Stimulated activated CD8-positive, alpha-beta memory T cell treated with anti-CD3 and anti-CD28 coated beads, Interleukin-12 subunit alpha, Interleukin-12 subunit beta, amount 100 ng/mL, for 24 hours (primary cell): ENCODE results near the gene P4HTM.

Experiments
- DNase-seq: peaks from one replicate; pipeline ENCODE4 v3.0.0-alpha.2; 2020; ENCODE audit errors: extremely low read depth

Gene P4HTM, protein sequence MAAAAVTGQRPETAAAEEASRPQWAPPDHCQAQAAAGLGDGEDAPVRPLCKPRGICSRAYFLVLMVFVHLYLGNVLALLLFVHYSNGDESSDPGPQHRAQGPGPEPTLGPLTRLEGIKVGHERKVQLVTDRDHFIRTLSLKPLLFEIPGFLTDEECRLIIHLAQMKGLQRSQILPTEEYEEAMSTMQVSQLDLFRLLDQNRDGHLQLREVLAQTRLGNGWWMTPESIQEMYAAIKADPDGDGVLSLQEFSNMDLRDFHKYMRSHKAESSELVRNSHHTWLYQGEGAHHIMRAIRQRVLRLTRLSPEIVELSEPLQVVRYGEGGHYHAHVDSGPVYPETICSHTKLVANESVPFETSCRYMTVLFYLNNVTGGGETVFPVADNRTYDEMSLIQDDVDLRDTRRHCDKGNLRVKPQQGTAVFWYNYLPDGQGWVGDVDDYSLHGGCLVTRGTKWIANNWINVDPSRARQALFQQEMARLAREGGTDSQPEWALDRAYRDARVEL

DNA sequence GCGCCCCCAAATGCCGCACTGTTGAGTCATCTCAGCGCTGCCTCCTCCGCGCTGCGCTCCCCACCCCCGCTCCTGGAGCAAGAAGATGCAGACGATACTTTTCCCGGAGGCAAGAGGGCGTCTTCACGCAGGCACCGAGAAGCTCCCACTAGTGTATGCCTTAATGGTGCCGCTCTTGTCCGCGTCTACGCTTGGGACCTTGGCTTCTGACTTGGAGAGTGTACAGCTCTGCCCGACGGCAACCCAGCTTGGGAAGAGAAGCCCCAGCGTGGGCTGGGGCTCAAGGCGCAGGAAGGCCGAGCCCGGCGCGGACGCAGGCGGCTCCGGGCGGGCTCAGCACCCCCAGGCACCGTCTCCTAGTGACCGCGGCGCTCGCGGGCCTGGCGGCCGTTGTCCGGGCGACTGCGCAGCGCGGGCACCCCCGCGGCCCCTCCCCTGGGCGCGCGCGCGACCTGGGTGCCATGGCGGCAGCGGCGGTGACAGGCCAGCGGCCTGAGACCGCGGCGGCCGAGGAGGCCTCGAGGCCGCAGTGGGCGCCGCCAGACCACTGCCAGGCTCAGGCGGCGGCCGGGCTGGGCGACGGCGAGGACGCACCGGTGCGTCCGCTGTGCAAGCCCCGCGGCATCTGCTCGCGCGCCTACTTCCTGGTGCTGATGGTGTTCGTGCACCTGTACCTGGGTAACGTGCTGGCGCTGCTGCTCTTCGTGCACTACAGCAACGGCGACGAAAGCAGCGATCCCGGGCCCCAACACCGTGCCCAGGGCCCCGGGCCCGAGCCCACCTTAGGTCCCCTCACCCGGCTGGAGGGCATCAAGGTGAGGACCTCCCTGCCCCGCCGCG is at the start of gene P4HTM:
Gene P4HTM, plus strand, starts transcription at position 446 of the 840 bp plus-strand sequence. Its CDS starts 16 bp downstream, at position 462.
- DNase-seq: peak; percentile 60

DNA sequence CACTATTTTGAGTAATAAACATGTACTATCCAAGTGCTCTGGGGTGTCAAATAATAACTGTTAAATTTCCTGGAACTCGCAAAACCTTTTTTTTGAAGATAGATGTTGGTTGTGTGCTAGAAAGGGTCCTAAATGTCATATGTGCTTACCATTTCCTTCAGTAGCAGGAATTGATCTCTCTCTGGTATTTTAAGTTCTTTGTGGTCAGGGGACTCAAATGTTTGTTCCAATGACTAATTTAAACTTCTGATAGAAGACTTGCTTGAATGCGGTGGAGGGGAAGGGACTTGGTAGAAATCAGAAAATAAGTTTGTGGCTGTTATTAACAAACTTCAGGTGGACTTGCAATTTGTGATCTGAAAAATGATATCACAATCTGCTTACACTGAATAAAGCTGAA is 44.6 kb upstream of the P4HTM start:
- no peak for DNase-seq

DNA sequence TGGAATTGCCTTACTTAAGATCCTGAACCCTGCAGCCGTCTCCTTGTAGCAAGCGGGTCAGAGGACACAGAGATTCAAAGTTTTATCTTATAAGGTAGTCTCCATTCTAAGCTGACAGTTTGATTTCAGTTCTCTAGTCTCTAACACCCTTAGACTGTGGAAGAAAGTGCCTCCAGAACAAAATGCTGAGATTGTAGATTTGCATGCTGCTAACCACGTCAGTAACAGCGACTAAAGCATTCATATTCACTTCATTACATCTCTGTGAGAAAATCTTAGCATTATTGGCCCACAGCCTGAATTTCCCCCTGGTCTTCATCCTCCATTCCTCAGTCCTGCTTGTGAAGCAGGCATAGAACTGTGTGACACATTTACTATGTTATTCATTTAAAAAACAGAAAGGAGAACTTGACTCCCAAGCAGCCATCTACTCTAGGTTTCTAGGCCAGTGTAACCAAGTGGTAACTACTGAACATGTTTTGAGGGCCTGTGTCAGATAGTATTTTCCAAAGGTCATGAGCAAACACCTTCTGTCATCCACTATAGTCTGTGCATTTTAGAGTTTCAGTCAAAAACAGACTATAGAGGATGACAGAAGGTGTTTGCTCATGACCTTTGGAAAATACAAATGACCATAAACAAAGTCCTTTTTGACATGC is 44.0 kb upstream of the P4HTM start:
- DNase-seq: no peak

DNA sequence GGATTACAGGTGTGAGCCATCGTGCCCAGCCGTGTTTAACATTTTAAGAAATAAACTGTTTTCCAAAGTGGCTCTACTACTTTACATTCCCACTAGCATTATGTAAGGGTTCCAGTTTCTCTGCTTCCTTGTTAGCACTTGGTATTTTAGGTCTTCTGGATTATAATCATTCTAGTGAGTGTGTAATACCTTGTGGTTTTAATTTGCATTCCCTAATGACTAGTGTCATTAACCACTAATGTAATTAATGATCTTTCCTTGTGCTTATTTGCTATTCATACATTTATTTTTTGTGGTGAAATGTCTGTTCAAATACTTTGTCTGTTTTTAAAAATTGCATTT is 40.7 kb upstream of the P4HTM start:
- no peak for DNase-seq

DNA sequence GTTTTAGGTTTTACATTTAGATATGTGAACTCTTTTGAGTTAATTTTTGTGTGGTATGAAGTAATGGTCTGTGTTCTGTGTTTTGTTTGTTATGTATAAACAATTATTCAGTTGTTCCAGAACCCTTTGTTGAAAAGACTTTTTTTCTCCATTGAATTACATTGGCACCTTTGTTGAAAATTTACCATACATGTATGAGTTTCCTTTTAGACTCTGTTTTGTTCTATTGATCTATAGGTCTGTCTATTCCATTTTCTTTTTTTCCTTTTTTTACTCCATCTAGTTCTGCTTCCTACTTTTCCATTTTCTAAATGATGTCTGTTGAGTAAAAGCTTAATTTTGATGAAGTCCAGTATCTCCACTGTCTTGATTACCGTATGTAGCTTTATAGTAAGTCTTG is 40.0 kb upstream of the P4HTM start:
- no peak for DNase-seq

DNA sequence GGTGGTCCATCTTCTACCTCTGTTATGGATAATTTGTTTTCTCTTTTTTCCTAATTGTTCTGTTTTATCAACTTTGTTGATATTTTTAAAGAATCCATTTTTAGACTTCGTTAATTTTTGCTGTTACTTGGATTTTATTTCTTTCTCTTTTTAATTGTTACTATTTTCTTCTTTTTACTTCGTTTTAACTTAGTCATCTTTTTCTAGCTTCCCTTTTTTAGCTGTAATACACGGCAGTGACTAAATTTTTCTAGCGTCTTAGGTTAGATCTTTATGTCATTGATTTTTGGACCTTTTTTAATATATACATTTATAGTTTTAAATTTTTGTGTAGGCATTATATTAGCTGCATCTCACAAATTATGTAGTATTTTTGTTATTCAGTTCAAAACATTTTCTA is 38.3 kb upstream of the P4HTM start:
- no peak for DNase-seq

DNA sequence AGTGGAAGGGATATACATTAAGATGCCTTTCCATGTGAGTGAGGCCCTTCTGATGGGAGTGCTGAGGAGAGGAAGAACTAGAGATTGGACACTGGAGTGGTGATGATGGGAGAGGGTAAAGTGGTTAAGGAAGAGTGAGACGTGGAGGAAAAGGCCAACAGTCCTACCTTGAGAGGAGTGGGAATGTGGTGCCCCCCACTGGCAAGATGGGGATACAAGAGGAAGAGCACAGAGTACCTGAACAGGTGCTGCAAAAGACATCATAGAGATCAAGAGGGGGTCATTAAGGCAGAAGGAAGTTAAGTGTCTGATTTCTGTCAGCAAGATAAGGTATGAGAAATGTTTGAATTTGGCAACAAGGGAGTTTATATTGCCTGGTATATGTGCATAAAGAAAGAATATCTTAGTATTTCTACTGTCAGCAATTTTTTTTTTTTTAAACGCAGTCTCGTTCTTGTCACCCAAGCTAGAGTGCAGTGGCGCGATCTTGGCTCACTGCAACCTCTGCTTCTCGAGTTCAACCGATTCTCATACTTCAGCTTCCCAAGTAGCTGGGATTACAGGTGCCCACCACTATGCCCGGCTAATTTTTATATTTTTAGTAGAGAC is 37.4 kb upstream of the P4HTM start:
- peak; percentile 5 for DNase-seq

DNA sequence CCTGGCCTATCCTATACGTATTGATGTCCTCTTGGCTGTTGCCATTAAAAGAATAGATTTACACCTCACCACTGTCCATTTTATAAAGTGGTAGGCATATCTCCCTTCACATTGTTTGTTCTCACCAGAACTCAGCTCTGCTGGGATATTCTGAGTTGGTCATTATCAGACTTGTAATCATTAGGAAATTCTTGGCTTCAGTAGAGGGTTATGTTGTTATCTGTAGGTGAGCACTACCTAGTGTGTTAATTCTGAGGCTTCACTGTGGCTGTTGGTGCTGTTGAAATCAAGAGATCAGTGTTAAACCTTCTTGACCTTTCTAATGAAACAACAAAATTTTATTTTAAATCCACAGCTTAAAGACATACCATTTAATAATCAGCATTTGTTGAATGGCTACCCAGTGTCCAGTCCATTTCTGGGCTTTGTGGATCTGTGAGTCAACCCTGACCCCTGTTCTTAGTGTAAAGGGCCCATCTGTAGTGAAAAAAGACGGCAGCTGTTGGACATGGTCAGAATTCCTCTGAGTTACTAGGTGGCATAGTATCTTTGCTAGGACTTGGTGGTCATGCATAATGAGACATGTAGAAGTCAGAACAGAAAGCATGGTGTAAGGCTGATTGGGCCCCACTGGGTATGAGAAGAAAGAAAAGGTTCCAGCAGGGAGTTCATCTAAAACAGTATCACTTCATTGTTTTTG is 32.9 kb upstream of the P4HTM start:
- DNase-seq: no peak

DNA sequence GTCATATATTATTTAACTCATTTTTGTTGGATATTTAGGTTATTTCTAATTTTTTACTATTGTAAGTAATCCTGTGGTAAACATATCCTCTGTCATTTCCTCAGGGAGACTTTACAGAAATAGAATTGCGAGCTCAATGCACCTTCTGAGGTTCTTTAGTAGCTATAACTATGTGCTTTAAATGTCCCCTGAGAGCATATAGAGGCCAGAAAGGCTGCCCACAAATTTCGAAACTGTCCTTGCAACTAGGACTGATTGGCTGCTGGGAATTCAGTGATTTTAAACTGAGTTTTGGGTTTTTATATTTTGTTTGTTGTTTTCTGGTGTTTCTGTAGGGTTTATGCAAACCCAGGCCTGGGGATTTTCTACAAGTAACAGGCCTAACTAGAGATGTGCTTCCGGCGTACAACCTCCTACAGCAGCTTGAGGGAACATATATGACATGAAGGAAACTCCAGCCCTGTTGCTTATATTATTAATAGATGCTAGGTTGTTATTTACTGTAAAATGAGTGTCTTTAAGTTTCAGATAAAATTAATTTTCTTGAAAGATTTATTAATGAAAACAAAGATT is 29.1 kb upstream of the P4HTM start:
- no peak for DNase-seq

DNA sequence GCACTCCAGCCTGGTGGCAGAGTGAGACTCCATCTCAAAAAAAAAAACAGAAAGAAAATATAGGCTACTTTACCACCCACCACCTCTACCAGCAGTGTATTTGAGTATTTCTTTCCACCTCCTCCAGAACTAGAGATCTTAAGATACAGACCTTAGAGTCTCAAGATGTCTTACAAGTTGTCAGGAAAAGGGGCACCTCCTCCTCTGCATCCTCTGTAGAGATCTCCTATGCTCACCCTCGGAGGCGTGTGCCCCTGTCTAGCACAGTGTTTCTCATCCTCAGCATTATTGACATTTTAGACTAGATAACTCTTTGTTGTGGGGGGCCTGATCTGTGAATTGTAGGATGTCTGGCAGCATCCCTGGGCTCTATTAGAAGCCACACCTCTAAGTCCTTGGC is 27.7 kb upstream of the P4HTM start:
- no peak for DNase-seq

DNA sequence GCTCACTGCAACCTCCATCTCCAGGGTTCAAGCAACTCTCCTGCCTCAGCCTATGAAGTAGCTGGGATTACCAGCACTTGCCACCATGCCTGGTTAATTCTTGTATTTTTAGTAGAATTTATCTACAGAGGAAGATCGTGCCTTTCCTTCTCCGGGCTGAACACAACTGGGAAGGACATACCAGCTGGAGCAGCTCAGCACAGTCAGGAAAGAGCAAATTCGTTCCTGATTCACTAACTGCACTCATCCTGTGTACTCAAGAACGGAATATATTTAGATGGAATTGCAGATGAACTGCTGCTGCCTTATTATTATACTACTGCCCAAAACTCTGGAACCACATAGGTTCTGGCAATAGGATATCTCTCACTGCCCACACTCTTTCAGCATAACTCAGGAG is 27.1 kb upstream of the P4HTM start:
- DNase-seq: no peak

DNA sequence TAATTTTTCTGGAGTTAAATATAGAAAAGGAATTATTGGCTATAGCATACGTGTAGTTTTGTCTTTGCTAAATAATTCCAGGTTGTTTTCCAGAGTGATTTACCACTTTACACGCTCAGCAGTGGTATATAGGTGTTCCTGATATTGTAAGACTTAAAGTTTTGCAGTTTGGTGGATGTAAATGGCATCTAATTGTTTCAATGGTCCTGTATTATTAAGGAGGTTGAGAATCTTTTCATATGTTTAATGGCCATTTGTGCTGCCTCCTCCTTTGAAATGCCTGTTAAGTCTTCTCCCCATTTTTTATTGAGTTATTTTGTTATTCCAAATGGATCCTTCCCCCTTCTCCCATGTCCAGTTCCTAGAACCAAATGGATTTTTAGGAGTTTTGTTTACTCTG is 26.4 kb upstream of the P4HTM start:
- no peak for DNase-seq

DNA sequence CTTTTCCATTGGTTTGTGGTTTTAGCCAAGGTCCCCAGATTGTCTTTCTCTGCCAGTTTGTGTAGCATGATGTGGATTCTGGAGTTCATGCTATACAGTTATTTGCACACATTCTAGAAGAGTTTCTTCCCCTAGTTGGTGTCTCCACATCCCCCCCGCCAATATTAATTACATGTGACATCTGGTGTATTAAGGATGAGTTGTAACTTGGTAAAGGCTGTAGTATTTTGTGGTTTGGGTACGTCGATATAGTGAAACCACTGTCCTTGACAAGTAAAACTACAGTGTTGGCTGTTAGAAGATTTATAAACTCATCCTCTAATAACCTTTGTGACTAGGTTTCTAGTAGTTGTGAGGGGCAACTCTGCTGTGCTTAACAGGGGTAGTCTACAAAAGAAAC is 23.7 kb upstream of the P4HTM start:
- no peak for DNase-seq

DNA sequence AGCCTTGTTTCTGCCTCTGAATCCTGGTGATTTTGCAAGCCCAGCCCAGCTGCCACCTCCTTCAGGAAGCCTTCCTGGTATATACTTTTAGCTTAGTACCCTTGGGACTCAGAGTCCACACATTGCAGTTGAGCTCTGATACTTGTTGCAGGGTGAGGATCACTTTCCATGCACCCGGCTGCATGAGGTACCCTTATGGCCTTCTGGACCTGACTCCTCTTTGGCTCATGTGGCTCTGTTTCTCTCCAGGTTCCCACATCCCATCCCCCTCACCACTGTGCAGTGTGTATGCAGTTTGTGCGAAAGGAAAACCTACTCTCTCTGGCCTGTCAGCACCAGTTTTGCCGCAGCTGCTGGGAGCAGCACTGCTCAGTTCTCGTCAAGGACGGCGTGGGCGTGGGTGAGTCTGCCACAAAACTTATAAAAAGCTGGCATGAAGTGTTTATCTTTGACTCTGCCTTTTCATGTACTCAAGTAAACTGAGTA is 23.1 kb upstream of the P4HTM start:
- DNase-seq: no peak

DNA sequence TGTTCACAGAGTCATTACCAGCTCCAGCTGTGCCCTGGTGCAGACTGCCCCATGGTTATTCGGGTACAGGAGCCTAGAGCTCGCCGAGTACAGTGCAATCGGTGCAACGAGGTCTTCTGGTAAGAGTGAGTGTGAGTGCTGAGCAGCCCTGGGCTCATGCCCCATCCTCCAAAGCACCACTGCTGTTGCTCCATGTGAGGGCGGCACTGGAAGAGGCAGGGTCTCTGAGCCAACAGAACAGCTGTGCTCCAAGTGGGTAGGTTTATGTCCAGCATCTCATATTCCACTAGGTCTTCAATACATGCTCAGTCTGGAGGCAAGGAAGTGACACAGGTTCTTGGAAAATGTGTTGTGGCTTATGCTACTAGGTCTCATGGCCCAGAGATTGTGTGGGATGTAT is 19.5 kb upstream of the P4HTM start:
- no peak for DNase-seq

DNA sequence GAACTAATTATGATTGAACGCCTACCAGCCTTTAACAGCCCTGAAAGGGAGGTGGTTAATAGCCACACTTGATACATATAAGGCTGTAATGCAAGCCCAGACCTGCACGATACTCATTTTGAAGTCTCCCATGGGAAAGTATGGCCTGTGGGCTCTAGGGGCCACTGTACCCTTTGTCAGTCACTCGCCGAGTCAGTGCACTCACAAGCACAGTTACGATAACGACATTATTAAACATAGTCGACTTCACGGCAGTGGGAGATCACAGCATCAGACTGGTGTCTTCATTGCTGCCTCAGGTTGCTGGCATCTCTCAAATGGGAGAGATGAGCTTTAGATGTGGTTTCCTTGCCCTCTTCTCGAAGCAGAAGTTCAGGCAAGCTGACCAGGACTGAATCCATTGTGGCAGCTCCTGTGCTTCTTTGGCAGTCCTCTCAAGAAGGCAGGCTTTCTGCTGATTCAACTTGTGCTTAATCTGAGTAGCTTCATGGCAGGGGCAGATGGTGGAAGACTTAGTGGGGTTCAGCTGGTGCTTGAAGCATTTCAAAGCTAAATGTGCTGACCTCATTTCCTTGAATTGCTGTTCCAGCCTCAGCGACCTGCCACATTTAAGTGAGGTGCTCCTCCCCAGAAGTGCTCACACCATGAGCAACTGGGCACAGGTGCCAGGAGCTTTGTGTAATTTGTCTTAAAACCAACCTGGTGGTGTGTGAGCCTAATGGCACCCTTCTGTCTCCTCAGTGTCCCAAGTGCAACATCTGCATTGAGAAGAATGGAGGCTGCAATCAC is 15.8 kb upstream of the P4HTM start:
- no peak for DNase-seq

DNA sequence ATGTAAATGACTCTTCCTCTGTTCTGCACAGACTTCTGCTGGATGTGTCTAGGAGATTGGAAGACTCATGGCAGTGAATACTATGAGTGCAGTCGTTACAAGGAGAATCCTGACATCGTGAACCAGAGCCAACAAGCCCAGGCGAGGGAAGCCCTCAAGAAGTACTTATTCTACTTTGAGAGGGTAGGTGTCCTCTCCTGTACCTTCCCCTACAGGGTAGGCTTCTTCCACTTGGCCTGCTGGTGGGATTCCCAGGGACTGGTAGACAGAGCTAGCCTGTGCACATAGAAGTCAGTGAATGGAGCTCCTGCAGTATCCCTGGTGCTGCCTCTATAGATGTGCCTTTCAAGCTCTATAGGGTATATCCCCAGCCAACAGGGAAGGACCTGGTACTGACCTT is 10.6 kb upstream of the P4HTM start:
- DNase-seq: no peak

DNA sequence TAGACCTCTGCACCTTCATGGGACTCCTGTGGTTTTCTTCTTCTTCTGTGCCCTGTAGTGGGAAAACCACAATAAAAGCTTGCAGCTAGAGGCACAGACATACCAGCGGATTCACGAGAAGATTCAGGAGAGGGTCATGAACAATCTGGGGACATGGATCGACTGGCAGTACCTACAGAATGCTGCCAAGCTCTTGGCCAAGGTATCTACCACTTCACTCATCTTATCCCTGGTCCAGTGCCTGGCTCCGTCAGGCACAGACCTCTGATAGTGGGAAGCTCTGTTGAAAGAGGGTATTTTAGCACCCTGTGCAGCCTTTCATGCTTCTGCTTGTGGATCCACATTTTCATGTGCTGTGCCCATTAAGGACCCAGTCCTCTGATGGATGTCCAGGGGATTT is 9.7 kb upstream of the P4HTM start:
- DNase-seq: no peak

DNA sequence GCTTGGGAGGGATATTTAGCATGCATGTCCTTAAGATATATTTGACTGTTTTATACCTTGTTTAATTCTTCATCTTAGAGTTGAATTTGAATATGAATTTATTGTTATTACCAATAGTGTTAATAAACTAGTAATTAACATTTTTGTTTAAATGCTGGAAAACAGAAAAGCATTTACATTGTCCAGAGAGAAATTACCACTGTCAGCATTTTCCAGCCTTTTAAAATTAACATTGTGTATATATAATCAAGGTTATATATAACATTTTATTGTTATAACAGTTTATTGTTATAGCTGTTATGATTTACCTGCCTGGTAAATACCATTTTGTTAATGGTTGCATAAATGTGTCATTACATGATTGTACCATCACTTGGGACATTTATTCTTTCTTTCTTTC is 8.0 kb upstream of the P4HTM start:
- no peak for DNase-seq

DNA sequence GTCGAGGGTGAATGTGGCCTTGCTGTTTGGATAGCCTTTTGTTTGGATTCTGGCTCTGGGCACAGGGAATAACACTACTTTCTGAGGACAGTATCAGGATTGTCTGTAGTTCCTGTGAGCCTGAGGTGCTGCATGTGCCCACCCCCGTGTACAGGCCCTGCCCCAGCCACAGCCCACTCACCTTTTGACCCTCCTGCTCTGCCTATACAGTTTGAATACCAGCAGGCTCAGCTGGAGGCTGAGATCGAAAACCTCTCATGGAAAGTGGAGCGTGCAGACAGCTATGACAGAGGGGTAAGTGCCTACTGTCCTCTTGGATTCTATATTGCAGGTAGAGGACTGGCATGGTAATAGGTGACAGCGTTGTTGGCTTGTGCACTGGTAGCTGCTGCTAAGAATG is 7.4 kb upstream of the P4HTM start:
- DNase-seq: no peak
